Peyer's patch (tissue), 4 donors: ENCODE data around the gene TSPAN32.

ENCODE experiments used
- POLR2A ChIP-seq, 2 donors: fragments of 450-650 bp; IDR thresholded peaks; one replicate each; pipeline ENCODE4 v1.5.1; 2017; ENCODE audit warnings: antibody characterized with exemption in 2 of 2, mild to moderate bottlenecking in 2 of 2, moderate library complexity in 2 of 2
- TF ChIP-seq, protein P1 (sequence below), 6 experiments: fragments of 450-650 bp in 4 of 6; fragments of 200-600 bp in 2 of 6; sonication (generic) in 1 of 6; IDR thresholded peaks; one replicate each; pipeline ENCODE4 v1.5.1; 2017 to 2019; ENCODE audit warnings: antibody characterized with exemption in 6 of 6, mild to moderate bottlenecking in 3 of 6, moderate library complexity in 1 of 6

DNA sequence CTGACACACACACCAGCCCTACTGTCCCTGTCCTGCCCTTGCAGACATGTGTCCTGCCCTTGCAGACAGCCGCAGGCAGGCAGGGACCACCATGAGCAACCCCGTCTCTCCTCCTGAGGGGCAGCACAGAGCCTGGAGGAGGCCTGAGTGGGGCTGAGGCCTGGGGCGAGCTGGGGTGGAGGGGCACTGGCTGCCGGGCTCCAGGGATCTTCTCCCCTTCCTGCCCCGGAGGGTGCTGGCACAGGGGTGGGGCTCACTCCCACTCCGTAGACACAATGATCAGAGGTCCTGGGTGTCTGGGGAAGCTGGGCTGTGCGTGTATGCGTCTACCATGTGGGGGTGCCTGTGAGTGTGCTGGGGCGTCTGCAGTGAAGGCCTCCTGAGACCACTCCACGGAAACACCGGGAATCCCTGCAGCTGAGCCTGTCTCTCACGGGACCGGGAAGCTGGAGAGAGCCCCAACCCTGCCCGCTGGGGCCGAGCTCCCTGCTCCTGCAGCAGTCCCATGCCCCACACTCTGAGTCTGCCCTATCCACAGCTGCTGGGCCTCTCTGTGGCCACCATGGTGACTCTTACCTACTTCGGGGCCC lies 588 bp downstream of the TSPAN32 start:
- TF ChIP-seq POLR2A (IDR thresholded peaks at IDR 0.05), result no peak
- TF ChIP-seq, protein P1, sequence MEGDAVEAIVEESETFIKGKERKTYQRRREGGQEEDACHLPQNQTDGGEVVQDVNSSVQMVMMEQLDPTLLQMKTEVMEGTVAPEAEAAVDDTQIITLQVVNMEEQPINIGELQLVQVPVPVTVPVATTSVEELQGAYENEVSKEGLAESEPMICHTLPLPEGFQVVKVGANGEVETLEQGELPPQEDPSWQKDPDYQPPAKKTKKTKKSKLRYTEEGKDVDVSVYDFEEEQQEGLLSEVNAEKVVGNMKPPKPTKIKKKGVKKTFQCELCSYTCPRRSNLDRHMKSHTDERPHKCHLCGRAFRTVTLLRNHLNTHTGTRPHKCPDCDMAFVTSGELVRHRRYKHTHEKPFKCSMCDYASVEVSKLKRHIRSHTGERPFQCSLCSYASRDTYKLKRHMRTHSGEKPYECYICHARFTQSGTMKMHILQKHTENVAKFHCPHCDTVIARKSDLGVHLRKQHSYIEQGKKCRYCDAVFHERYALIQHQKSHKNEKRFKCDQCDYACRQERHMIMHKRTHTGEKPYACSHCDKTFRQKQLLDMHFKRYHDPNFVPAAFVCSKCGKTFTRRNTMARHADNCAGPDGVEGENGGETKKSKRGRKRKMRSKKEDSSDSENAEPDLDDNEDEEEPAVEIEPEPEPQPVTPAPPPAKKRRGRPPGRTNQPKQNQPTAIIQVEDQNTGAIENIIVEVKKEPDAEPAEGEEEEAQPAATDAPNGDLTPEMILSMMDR (IDR thresholded peaks at IDR 0.05), result no peak
